Renal pelvis (tissue), 4 donors: ENCODE results near the gene RNU6-9. TPM values are rescaled to one million over a fixed set of nuclear protein-coding genes. Genes with fewer than 3 reads are reported as not detected.

Experiments used
- DNase-seq: peaks from one replicate; pipeline ENCODE4 v3.0.0-alpha.2; 2013
- polyA plus RNA-seq, 3 donors: library from polyadenylated mRNA; unstranded; fragments of 120-200 nt; gene quantifications; one replicate each; pipeline ENCODE4 v1.2.1, GENCODE V29; 2013; ENCODE audit not compliant: insufficient read length in 3 of 3

RNU6-9 gene
- polyA plus RNA-seq, 3 donors: not detected

DNA sequence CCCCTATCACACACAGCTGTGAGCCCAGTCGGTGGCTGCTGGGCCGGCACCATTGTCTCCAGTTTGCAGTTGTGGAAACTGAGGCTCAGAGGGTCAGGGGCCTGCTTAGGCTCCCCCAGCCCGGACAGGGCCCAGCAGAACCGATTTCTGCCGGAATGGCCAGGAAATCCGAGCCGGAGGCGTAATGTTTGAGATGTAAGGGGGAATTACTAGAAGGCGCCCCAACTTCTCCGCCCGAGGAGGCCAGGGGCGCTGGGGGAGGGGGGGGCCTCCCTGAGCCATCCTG, 24.8 kb downstream of the RNU6-9 start:
- DNase-seq: no peak

DNA sequence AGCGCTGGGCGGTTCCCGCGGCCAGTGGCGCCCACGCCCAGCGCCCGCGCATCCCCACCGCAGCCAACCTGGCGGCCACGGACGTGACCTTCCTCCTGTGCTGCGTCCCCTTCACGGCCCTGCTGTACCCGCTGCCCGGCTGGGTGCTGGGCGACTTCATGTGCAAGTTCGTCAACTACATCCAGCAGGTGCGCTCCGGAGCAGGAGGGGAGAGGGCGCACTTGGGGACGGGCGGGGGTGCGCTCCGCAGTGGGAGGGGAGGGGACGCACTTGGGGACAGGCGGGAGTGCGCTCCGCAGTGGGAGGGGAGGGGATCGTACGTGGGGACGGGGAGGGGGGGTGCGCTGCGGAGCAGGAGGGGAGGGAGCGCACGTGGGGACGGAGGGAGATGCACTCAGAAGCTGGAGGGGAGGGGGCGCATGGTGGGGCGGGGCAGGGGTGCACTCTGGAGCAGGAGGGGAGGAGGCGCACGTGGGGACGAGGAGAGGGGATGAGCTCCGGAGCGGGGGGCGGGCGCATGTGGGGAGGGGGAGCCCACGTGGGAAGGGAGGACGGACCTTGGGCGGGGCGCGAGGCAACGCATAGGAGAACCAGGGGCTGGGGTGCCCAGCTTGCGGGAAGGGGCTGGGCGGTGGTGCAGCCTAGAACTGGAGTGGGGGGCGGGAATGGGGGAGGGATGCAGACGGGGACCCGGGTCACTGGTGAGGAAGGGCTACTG, 25.4 kb downstream of the RNU6-9 start:
- DNase-seq: no peak

DNA sequence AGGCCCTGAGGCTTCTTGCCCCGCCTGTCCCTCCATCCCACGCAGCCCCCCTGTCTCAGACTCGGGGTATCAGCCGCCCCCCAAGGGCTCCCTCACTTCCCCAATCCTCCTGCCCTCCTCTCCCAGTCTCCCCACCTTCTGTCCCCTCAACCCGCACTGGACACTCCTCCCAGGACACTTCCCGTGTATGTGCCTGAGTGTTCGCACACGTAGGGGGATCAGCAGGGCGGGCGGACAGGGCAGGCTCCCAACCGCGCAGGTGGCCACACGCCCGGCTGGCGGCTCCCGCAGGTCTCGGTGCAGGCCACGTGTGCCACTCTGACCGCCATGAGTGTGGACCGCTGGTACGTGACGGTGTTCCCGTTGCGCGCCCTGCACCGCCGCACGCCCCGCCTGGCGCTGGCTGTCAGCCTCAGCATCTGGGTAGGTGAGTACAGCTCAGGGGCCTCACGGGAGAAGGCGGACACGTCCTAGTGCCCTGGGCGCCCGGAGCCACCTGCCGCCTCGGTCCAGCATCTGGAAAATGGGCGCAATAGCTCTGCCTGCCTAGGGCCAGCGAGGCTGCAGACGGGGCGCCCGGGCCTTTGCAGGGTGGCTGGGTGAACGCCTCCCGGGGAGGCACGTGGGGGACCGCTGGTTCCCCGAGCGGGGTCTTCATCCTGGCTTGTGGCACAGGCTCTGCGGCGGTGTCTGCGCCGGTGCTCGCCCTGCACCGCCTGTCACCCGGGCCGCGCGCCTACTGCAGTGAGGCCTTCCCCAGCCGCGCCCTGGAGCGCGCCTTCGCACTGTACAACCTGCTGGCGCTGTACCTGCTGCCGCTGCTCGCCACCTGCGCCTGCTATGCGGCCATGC, 26.1 kb downstream of the RNU6-9 start:
- DNase-seq: no peak

DNA sequence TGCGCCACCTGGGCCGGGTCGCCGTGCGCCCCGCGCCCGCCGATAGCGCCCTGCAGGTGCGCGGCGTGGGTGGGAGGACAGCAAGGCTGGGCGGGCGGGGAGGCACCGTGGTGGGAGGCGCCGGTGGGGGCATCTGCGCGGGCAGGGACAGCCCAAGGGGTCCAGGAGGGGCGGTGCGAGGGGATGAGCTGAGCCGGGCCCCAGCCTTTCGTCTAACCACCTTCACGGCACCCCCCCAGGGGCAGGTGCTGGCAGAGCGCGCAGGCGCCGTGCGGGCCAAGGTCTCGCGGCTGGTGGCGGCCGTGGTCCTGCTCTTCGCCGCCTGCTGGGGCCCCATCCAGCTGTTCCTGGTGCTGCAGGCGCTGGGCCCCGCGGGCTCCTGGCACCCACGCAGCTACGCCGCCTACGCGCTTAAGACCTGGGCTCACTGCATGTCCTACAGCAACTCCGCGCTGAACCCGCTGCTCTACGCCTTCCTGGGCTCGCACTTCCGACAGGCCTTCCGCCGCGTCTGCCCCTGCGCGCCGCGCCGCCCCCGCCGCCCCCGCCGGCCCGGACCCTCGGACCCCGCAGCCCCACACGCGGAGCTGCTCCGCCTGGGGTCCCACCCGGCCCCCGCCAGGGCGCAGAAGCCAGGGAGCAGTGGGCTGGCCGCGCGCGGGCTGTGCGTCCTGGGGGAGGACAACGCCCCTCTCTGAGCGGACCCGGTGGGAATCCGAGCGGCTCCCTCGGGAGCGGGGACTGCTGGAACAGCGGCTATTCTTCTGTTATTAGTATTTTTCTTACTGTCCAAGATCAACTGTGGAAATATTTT, 27.0 kb downstream of the RNU6-9 start:
- DNase-seq: no peak

DNA sequence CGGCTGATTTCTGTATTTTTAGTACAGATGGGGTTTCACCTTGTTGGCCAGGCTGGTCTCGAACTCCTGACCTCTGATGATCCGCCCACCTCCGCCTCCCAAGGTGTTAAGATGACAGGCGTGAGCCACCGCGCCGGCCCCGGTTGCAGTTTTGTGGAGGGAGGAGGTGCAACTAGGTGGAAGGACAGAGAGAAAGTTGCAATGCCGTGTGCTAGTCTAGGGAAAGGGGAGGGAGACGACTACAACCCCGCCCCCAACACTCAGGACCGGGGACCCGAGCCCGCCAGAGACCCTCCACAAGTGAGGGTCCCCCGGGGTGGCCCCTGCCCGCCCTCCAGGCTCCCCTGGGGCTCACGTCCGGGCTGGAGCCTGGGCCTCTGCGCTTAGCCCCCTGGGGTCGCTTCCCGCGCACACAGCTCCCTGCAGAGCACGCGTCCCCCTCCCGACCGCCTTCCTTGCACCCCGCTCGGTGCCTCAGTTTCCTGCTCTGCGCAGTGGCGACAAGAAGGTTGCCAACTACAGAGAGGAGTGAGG, 31.3 kb downstream of the RNU6-9 start:
- DNase-seq: no peak

DNA sequence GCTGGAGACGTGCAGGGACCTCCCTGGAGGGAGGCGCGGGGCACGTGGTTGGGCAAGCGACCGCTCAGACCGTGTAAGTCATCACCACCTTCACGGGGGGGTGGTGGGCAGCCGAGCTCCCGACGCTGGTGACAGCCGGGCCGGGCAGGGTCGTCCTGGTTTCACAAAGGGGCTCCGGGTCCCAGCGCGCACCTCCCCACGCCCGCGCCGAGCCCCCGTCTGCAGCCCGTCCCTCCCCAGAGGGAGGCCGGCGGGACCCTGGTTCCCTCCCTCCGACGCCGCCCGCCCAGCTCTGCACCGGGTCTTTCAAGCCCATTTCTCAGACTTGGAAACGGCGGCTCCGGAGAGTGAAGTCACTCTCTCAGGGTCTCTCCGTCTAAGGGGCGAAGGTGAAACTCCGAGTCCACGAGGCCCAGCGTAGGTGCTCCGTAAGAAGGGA, 31.8 kb downstream of the RNU6-9 start:
- no peak for DNase-seq

DNA sequence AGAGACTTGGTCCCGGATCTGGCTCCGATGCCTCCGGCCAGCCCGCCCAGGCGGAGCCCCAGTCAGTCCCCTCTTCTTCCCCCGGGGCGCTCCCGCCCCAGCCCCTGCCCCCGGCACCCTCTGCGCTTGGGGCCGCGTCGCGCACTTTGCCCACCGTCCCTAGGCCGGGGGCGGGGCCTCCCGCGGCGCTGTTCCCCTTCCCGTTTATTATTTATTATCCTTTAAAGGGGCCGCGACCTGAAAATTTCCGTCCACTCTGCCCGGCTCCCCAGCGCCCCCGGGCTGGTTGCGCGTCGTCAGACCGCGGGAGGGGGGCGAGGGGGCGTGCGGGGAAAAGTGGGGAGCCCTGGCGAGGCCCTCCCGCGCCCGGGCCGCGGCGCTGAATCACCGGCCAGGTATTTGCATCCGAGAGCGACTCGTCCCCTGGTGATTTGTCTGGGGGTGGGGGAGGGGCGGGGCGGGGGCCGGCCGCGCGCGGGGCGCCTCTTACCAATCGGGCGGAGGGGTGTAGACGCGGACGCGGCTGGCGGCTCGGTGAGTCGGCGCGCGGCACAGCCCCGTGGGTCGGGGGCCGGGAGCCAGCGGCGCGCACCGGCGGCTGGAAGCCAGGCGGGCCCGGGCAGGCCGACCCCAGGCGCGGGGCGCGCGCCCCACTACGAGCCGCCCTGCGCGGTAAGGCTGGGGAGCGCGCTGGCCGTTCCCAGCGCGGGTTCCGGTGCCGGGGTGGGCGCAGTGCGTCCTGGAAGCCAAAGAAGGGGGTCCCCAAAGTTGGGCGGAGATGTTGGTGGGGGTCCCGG, 32.4 kb downstream of the RNU6-9 start, which contains the start of gene ARID3A:
Gene ARID3A (plus strand): TSS at position 510 of the 797 bp plus-strand sequence. CDS start 3,494 bp downstream, outside the sequence.
- DNase-seq: peak; percentile 87

DNA sequence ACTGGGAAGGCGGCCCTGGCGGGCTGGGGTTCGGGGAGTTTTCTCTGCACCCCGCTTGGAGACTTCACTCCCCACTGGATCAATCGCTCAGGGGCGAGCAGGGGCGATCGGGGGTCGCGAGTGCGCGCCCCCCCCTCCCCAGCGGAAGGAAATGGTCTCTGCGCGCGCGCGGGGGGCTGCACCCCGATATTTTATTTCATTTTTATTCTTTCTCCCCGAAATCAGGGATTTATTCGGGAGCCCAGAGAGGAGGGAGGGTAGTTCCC, 33.0 kb downstream of the RNU6-9 start:
- DNase-seq: no peak

DNA sequence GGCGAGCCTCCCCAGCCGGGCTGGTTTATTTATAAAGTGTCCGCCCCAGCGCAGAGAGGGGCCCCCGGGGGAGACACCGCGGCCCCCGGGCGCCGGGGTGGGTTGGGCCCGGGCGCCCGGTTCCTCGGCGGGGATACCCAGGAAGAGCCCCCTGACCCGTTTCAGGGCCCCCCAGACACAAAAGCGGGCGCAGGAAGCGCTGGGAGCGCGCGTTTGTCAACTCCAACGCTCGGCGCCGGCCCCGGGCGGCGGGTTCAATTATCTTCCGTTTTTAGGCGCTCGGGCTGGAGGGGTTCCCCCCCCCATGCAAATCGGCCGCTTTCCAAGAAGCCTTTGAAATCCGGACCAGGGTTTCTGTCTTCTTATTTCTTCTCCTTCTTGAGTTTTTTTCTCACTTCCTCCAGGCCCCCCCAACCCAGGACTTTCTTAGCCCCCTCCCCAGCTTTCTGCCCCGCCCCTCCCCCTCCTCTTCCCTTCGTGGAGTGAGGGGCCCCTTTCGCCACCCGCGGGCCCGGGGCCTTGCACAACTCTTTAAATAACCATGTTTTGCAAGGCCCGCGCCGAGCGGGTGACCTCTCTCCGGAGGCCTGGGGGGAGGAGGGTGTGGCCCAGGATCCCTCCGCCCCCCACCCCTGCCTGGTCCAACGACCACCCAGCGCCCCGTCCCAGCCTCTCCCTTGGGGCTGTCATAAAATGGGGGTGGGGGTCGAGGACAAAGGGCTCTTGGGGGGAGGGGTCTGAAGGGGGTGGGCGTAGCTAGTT, 33.5 kb downstream of the RNU6-9 start:
- DNase-seq: no peak

DNA sequence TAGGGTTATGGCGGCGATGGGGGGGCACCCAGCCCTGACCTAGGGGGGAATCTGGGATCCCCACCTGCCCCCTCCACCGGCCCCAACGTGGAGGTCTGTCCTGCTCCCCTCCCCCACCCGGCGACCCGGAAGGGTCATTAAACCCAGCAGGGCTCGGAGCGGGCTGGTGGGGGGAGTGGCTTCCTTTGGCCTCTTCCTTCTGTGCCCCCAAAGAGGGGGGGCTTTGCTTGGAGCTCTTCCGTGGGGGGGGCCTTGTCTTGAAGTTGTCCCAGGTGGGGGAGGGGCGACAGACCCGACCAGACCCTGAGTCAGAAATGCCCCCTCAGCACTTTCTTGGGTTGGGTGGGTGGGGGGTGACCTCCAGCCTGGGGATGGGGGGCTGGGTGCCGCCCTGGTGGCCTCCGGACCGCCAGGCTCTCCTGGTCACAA, 34.1 kb downstream of the RNU6-9 start:
- no peak for DNase-seq

DNA sequence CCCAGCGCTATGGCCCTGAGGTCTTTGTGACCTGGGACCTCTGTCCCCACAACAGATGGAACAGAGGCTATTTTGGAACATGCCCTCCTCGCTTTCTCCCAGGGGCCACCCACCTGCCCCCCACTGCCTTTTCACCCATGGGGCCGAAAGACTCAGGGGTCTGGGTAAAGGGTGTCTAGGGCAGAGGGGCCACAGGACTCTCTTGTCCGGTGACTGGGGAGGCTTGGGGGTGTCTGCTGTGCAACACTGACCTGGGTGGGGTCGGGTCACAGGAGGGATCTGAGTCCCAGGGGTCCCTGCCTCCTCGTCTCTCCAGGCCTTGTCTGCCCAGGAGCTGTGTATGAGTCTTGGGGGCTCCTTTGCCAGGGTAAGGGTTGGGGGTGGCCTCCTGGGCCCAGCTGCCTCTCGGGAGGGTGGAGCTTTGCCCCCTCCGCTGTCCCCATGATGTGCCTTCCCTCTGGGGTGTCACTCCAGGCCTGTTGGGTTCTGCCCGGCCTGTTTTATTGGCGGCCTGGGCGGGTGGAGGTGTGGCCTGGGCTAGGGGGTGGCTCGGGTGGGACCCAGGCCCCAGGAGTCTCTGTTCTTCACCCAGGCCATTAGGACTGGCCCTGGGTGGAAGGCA, 34.6 kb downstream of the RNU6-9 start:
- DNase-seq: no peak

DNA sequence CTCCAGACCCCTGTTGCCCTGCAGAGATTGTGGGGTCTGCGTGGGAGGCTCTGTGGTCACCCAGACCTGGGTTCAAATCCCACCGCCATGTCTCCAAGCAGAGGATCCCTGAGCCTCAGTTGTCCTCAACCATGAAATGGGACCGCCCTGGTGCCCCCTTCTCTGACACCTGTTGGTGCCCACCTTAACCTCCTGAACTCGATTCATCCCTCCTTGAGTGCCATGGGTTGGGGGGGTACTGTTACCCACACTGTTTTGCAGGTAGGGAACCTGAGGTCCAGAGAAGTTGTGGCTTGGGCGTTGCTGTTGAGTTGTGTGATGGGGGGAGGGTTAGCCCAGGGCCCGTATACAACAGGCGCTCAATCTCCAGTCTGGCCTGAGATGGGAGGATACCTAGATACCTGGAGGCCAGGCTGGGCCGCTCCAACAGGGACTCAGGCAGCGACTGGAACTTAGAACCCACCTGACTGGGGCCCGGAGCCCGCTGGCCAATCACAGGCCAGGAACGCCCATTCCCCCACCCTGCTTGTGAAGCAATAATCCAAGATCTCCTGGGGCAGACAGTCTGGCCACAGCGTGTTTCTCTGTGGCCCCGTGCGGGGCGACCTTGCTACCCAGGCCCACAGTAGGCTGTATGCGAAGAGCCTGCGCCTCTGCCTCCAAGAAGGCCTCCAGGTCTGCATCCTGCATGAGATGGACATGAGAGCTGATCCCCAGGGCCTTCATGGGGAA, 35.4 kb downstream of the RNU6-9 start:
- no peak for DNase-seq

DNA sequence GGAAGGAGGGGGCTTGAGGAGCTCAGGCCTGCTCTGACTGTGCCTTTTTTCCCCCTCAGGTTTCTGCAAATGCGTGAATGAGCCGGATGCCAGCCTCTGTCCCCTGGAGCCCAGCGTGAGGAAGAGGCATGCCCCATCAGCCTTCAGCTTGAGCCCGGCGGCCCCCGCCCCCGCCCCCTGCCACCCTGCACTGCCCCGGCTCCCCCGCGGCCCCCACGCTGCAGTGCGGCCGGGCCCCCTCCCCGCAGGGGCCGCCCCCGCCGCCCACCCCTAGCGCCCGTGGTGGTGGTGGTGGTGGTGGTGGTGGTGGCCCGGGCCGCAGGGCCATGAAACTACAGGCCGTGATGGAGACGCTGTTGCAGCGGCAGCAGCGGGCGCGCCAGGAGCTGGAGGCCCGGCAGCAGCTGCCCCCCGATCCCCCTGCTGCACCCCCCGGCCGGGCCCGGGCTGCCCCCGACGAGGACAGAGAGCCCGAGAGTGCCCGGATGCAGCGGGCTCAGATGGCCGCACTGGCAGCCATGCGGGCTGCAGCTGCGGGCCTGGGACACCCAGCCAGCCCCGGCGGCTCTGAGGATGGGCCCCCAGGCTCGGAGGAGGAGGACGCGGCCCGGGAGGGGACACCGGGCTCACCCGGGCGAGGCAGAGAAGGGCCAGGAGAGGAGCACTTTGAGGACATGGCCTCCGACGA, 36.1 kb downstream of the RNU6-9 start:
- no peak for DNase-seq

DNA sequence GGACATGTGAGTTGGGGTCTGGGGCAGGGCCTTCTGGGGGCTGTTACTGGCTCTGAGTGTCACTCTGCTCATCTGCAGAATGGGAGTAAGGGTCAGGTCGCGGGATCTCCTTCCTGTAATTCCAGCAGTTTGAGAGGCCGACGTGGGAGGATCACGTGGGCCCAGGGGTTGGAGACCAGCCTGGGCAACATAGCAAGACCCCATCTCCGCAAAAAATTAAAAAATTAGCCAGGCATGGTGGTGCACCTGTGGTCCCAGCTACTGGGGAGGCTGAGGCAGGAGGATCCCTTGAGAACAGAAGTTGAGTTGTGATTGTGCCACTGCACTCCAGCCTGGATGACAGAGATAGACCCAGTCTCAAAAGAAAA, 36.6 kb downstream of the RNU6-9 start:
- DNase-seq: no peak

DNA sequence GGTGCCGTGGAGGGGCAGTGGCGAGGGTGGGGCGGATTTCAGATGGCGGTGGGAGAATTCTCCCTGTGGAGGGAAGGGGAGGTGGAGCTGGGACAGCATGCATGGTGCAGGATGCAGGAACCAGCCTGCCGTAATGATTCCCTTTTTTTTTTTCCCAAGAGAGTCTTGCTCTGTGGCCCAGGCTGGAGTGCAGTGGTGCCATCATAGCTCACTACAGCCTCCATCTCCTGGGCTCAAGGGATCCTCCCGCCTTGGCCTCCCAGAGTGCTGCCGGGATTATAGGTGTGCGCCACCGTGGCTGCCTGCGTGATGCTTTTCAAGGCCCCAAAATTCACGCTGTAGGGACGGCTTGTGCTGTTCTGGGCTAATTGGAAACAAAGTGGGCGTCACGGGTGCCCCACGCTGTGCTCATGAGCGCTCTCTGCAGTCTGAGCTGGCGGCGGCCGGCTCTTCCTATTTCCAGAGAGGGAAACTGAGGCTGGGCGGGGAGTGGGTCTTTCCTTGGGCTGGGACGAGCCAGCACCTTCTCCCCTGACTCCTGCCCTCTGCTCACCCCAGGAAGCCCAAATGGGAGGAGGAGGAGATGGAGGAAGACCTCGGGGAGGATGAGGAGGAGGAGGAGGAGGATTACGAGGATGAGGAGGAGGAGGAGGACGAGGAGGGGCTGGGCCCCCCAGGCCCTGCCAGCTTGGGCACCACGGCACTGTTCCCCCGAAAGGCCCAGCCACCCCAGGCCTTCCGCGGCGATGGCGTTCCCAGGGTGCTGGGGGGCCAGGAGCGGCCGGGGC, 38.8 kb downstream of the RNU6-9 start:
- no peak for DNase-seq

DNA sequence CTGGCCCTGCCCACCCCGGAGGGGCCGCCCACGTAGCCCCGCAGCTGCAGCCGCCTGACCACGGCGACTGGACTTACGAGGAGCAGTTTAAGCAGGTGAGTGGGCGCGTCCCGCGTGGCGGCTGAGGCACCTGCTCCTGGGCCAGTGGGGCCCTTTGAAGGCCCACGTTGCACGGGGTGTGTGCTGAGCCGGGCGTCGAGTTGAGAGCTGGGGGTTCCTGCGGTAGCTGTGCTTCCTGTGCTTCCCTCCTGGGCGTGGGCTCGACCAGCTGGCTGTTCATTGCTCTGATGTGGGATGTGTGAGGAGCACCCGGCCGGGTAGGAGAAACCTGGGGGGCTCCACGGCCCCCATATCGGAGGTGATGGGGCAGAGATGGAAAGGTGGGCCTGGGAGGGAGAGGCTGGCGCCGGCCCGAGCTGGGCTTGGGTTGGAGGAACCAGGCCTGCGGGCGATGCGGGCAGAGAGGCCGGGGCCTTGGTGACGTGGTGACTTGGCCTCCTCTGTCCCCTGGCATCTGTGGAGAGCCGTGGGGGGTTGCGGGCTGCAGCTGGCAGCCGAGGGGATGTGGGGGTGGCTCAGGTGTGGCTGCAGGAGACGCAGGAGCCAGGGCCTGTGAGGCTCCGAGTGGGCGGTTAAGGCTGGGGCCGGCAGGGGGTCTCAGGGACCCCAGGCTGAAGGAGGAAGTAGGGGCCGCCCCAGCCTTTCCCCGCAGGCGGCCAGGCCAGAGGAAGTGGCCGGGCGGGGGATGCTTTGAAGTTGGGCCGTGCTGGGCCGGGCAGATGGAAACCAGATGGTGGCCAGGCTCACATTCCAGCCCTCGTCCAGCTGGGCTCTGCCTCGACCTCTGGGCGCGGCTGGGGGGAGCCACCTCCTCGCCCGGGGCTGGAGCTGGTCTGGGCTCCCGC, 39.6 kb downstream of the RNU6-9 start:
- DNase-seq: peak; percentile 86

DNA sequence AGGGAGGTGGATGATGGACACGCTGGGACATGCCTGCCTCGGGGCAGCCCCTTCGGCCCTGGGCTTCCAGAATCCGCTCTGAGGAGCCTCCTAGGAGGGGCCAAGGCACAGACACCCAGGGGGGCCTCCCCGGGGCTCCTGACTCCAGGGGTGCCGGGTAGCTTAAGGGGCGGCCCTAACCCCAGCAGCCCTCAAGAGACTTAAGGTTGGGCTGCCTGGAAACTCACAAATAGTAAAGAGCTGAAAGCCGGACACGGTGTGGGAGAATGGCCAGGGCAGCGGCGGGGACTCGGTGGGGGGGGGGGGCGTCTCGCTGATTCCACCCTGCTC, 40.2 kb downstream of the RNU6-9 start:
- no peak for DNase-seq
